Endometrial microvascular endothelial cells (primary cell): ENCODE measurements around the gene C7orf33. TPM values are rescaled to one million over a fixed set of nuclear protein-coding genes. Genes with fewer than 3 reads are reported as not detected.

Experiments used
- in situ Hi-C: cut with HindIII; loops from 2 replicates; pipeline ENCODE4 v1.10.0; 2017; ENCODE audit warnings: low sequenced_read_pairs, low pct_unique_long_range_greater_than_20kb; ENCODE audit errors: inconsistent ontology term
- total RNA-seq: library from RNA; depleted of rRNA; stranded (reverse); fragments of >200 nt; gene quantifications from one replicate; pipeline ENCODE4 v1.2.3, GENCODE V29; 2015; ENCODE audit errors: inconsistent ontology term

The C7orf33 gene
- total RNA-seq, 1 donor from 2014 or later, result not detected

DNA sequence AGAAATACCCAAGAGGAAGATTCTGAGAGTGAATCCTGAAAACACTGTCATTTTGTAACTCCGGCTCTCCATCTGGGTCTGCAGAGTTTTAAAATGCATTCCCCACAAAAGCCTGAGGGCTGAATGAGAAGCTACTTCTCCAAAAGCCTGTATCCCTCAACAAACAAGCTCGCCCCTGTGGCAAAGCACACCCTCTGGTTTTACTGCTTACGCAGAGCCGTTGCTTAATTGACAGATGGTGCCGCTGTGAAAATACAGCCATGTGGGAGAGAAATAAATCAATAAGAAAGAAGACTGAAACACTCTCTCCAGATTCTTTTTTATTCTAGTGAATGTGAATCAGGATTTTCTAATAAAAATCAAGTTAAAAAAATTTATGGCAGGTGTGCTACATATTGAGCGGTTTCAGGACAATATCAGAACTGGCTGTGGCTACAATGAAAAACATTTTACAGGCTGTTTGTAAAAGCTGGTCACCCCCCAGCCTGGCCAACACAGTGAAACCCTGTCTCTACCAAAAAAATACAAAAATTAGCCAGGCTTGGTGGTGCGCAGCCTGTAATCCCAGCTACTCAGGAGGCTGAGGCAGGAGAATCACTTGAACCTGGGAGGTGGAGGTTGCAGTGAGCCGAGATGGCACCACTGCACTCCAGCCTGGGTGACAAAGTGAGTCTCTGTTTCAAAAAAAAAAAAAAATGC is 32.5 kb downstream of the C7orf33 start:
- in situ Hi-C loops, result no loop called here

DNA sequence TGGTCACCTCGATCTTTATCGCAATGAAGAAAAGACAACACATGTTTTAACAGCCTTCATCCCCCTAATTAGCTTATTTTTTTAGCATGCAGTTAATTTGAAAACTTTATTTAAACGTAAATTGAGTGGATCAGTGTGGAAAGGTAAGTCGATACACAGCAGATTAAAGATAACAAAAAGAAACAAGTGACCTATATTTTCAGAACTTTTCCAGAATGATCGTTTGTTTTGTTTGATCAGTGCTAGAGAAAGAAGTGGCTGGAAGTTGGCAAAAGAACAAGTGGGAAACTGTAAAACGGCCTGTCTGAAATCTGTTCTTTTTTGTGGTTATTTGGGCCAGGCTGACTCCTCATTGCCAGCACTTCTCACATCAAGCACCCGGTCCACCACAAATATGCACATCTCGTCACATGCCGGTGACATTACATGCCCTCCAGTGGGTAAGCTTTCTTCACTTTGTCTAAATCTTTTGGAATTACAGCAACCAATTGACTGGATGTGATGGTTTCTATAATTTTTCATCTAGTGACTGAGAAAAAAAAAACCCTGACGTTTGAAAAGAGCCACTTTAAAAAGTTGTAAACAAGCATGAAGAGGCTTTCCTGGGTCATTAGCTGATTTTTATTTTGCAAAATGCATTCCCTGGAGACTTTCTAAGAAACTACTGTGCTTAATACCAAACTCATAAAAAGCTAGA is 33.2 kb downstream of the C7orf33 start:
- in situ Hi-C loops, result no loop called here

DNA sequence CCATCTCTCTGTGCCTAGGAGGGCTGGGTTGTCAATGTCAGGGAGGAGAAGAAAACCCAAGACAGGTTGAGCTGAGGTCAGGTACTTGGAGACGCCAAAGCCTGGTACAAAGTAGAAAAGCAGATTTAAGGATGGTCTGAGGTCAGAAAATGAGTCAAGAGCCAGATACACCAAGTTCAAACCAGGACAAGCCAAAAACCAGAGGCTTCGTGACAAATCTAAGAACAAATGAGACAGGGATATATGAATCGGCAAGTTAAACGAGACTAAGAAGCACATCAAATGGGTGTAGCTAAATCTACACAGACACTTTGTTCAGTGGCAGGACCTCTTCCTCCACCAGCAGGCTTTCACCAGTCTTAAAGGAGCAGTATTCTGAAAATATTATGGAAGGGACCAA is 34.2 kb downstream of the C7orf33 start:
- in situ Hi-C loops, result no loop called here

DNA sequence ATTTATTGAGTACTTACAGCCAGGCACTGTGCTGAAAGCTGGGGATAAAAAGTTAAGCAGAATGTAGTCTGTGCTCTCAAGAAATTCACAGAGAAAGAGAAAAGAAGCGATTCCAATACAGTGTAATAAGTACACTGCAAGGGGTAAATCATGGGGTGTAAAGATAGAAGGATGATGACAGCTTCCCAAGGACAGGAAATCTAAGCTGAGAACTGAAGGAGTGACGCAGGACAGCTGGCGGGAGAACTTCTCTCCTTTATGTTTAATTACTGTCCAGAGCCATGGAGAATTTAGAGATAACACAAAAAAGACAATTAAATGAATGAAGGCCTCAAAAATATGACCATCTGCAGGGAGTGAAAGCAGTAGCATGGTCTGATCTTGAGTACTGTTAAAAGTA is 34.8 kb downstream of the C7orf33 start:
- in situ Hi-C loops, result no loop called here

DNA sequence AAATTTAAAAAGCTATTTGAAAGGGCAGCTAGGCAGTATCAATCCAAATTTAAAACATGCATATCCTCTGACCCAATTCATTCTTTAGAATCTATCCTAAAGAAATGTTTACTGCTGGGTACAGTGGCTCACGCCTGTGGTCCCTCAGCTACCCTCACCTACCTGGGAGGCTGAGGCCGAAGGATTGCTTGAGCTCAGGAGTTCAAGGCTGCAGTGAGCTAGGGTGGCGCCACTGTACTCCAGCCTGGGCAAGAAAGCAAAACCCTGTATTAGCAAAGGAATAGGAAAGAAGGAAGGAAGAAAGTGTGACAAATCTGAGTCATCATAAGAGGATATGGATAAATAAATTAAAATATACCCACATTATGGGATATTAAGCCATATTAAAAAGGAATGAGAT is 36.3 kb downstream of the C7orf33 start:
- in situ Hi-C loops, result no loop called here

DNA sequence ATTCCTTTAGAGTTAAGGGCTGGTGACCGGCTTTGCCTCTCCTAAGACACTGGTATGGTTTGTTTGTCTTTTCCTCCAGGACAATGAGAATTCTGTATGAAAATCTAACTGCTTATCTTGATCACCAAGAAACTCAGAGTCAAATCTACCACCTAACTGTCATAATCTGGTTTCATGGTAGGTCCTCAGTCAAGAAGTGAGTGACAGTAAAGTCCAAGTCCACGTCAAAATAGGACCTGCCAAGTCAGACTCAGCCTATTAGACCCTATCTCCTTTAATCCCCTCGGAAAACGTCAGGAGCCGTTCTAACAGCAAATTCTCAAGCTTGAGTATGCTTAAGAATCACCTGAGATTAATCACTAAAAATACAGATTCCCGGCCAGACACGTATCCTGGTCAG is 37.4 kb downstream of the C7orf33 start:
- in situ Hi-C loops, result no loop called here

DNA sequence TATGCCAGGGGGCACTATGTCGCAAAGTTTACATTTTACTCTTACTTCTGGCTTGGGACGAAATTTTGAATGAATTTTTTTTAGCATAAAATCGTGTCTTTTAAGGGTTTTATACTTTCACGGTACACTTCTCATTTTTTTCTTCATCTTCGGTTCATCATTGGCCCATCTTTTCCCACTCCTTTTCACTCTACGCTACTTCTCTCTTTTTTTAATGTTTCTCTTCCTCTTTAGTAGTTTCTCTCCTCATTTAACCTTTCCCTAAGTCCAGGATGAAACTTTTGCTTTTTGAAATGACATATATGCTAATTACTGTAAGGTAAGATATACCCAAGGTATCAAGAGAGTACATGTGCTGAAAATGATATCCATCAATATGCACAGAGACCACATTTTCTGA is 39.5 kb downstream of the C7orf33 start:
- in situ Hi-C loops, result no loop called here

DNA sequence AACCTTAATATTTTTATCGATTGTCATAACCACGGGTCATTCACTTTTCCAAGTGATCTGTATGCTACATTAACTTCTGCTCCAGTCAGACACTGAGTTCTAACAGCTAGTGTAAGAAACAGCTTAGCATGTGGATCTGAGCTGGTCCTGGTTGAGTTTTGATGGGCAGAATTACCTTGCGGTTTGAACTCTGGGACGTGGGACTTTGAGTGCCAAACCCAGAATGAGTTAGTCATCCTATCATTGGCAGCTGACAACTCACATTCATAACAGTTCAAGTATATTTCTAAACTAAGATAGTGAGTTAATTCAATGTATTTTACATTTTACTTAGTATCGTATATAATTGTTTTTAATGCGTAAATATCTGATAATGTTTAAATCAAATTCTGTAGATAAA is 43.2 kb downstream of the C7orf33 start:
- in situ Hi-C loops, result no loop called here

DNA sequence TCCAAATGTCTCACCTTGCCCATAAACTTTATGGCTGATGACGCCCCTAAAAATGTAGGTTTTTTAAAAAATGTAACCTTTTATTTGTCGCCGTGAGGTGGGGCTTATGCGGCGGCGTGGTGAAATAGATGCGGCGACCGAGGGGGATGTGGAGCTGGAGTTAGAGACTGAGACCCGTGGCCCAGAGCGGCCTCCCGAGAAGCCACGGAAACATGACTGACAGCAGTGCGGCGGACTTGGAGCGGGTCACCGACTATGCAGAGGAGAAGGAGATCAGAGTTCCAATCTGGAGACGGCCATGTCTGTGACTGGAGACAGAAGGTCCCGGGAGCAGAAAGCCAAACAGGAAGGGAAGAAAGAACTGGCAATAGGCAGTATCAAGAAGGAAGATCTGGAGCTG is 46.5 kb downstream of the C7orf33 start:
- in situ Hi-C loops, result no loop called here

DNA sequence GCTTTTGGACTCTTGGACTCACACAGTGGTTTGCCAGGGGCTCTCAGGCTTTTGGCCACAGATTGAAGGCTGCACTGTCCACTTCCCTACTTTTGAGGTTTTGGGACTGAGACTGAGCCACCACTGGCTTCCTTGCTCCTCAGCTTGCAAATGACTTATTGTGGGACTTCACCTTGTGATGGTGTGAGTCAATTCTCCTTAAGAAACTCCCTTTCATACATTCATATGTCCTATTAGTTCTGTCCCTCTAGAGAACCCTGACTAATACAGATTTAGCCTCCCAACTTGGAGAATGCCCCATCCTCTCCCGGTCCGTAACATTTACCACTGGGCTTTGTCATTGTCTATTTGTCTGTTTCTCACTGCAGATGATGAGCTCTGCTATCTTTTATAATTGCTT is 55.3 kb downstream of the C7orf33 start:
- in situ Hi-C loops, result no loop called here

DNA sequence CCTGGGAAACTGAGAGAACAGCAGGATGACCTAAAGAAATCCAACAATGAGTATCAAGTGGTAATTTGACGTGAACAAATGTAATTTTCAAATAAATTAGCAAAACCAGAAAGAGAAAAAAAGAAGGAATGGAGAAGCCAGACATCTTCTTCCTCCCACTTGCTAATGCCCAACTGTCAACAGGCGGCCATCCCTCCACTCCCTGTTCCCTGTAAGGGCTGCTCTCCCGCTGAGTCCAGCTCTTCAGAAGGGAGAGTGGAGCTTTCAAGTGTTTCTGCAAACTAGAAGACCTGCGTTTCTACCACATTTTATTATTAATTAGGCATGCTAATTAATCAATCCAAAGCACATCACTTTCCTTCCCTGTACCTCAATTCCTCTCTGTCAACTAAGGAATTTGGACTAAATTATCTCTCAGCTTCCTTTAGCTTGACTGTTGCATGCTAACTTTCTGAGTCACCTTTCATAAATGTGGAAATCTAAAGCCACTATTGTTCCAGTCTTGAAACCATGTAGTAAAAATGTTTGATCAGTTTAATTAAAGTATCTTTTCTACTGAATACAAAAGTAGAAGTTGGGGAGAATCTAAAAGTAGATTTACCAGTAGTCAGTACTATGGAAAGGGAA is 59.8 kb downstream of the C7orf33 start:
- in situ Hi-C loops, result no loop called here

DNA sequence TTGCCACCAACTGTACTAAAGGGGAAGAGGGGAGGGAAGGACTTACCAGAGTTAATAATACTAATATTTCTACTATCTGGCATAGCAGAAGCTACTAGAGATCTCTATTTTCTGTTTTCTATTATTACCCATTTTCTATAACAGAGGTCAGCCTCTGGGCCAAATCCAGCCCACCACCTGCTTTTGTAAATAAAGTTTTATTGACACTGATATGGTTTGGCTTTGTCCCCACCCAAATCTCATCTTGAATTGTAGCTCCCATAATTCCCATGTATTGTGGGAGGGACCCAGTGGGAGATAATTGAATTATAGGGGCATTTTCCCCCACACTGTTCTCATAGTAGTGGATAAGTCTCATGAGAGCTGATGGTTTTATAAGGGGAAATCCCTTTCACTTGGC is 62.2 kb downstream of the C7orf33 start:
- in situ Hi-C loops, result no loop called here

DNA sequence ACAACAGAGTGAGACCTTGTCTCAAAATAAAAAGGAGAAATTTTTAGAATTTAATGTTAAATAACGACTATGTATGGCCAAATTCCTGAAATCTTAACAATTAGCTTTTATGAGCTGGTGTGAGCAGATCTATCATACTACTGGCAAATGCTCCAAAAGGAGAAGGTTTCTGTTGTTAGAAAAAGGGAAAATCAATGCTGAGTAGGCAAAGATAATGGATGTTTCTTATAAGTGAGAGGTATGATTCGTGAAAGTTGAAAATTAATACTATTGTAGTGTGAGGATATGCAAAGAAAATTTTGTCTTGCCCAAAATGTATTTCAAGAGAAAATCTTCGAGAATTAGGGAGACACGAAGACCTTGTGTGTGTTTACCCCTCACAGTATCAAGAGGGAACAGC is 67.4 kb downstream of the C7orf33 start:
- in situ Hi-C loops, result no loop called here

DNA sequence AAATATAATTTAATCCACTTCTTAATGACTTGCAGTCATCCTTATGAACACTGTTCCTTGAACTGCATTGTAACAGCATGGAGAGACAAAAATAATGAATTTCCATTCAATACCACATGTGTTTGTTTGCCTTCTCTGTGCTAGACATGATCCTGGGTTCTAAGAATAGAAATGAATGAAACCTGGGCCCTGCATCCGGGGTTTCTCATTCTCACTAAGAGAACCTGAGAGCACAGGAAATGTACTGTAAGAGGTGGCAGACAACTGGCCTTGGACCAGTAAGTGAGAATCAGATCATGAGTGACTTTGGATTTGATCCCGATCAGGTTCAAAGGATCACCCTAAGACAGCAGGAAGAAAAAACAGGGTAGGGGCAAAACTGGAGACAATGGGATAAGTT is 70.9 kb downstream of the C7orf33 start:
- in situ Hi-C loops, result no loop called here

DNA sequence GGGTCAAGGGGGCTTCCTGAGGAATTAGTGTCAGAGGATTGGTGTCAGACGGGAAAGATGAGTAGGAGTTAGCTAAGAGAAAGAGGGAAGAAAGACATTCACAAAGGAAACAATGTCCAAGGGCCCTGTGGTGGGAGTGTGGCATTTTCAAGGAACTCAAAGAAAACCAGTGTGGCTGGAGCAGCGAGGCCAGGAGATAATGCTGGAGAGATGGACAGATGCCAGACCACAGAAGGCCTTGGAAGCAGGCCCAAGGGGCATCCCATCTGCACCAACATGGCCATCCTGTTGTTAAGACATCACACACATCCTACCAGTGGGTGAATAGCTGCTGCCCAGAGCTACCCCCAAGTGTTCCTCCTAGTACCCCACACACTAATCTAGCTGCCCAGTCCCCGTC is 72.1 kb downstream of the C7orf33 start:
- in situ Hi-C loops, result no loop called here

DNA sequence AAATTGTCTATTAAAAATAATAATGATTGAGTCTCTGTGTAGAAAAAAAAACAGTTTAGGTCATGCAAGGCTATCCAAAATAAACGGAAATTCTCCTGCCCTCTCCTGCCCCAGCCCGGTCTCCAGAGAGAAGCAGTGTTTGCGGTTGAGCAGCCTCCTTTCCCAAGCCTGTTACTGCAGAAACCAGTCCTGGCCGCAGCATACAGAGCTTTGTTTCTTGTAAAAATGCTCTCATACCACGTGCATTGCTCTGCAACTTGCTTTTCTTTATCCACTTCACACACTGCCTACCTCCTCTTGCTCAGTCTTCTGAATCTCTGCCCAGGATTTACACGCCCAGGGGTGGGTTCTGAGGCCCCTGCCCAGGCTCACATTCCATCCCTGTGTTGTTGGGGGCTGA is 73.8 kb downstream of the C7orf33 start:
- in situ Hi-C loops, result no loop called here

DNA sequence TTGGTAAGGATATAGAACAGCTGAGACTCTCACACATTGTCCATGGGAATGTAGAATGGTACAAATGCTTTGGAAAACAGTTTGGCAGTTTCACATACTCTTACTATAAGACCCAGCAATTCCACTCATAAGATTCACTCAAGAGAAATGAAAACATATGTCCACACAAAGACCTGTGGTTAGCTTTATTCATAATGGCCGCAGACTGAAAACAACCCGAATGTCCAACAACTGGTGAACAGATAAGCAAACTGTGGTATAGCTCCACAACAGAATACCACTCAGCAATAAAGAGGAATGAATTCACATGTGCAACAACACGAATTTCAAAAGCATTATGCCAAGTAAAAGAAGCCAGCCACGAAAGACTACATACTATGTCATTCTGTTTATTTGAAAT is 74.7 kb downstream of the C7orf33 start:
- in situ Hi-C loops, result no loop called here
